ENCODE measurements around the gene KRTAP1-4. TPM values are rescaled to one million over a fixed set of nuclear protein-coding genes. Genes with fewer than 3 reads are reported as not detected.

KRTAP1-4 gene
- total and polyA plus RNA-seq, 2 of the 4 experiments (the other 2 are of a cell fraction): not detected

- no peak overlapping the region for H3K4me2 ChIP-seq (ENCODE audit: low read depth, low read length)
- in situ Hi-C loops (cut with MboI; ENCODE audit: low sequenced_read_pairs): no loop called here
- POLR2A ChIA-PET (ENCODE audit: unreplicated experiment): interaction anchor here (0.6 kb wide), 1 partner anchor 35 kb away, joined by 4 read pairs; no protein-coding TSS in a partner anchor
These were observed 49.9 kb downstream of the KRTAP1-4 start for GRCh38 chr17:40980117-40980516.

More at GRCh38 chr17:40980117-40980516, 49.9 kb downstream of the KRTAP1-4 start:
- H4K8ac ChIP-seq (ENCODE audit: low read depth in 2 of 2, low read length in 2 of 2): no peak overlapping the region
- H3K79me1 ChIP-seq (ENCODE audit: low read depth in 1 of 2, low read length in 2 of 2): no peaks in the 10 kb centered on the region
- H3K56ac ChIP-seq (ENCODE audit: extremely low read depth, insufficient read depth, low read length): no peak overlapping the region
- H2BK120ac ChIP-seq (ENCODE audit: low read depth, low read length): no peak overlapping the region
- BruUV-seq (replicated peaks): no TSS peak
- H2BK15ac ChIP-seq (ENCODE audit: low read depth, low read length): no peak overlapping the region; the same call in 2 of the 3 replicates
- H2BK5ac ChIP-seq (ENCODE audit: low read depth, low read length, poor library complexity, severe bottlenecking): no peak overlapping the region
- no peak for ATAC-seq (ENCODE audit: low read depth)
- CTCF ChIA-PET: no interaction called here
- WGBS, 2 experiments (ENCODE audit: extremely low coverage in 2 of 2, insufficient read length in 1 of 2): 80% methylated on average over 1 of the region's 3 CpGs; no CpG with 5 or more reads in 1 of the 2 experiments
- H4K20me1 ChIP-seq (ENCODE audit: insufficient read depth, low read length): no peaks in the 10 kb centered on the region
- DNase-seq: no peak
- H3K4me1 ChIP-seq (ENCODE audit: control insufficient read depth, insufficient read depth, low read length): peaks cover 5% of the 10 kb centered on the region
- no peak overlapping the region for H2AK9ac ChIP-seq (replicated peaks; ENCODE audit: low read depth, low read length, poor library complexity)
- dilution Hi-C loops (cut with HindIII; ENCODE audit: low sequenced_read_pairs, unreplicated experiment): no loop called here
- TF ChIP-seq RAD21 (IDR thresholded peaks at IDR 0.05; ENCODE audit: low read length) (no peak), BHLHE40 (IDR thresholded peaks at IDR 0.05; ENCODE audit: low read depth, low read length) (no peak), MXI1 (IDR thresholded peaks at IDR 0.05; ENCODE audit: borderline replicate concordance, low read depth, low read length) (no peak), FOS (IDR thresholded peaks at IDR 0.05; ENCODE audit: low read depth, low read length) (no peak), CTCF (conservative IDR thresholded peaks at IDR 0.05; ENCODE audit: low read depth, low read length) (no peak), MAZ (IDR thresholded peaks at IDR 0.05; ENCODE audit: borderline replicate concordance, low read depth, low read length) (no peak), POLR2A (IDR thresholded peaks at IDR 0.05; ENCODE audit: low read depth, low read length) (no peak), USF2 (IDR thresholded peaks at IDR 0.05; ENCODE audit: low read depth, low read length) (no peak), SMC3 (IDR thresholded peaks at IDR 0.05; ENCODE audit: low read depth, low read length) (no peak), RCOR1 (IDR thresholded peaks at IDR 0.05; ENCODE audit: insufficient replicate concordance, low read length) (no peak), NFE2L2 (IDR thresholded peaks at IDR 0.05; ENCODE audit: low read depth, low read length) (no peak), CHD1 (IDR thresholded peaks at IDR 0.05; ENCODE audit: low read depth, low read length) (no peak), MAFK (IDR thresholded peaks at IDR 0.05; ENCODE audit: low read depth, low read length) (no peak), ELK1 (IDR thresholded peaks at IDR 0.05; ENCODE audit: borderline replicate concordance, low read depth, low read length) (no peak)
- 0 out of 2 replicates have a peak overlapping the region, but pooled peaks have one; percentile 1 for H2BK20ac ChIP-seq (ENCODE audit: low read depth, low read length)
- no peaks in the 10 kb centered on the region for H3K9me1 ChIP-seq (ENCODE audit: insufficient read depth, low read length)
- no peak overlapping the region for H3K9ac ChIP-seq (ENCODE audit: low read depth, low read length)
- H4K91ac ChIP-seq (ENCODE audit: insufficient read depth, low read depth, low read length): no peak overlapping the region
- H2AK5ac ChIP-seq (ENCODE audit: low read depth, low read length): peak overlapping the region; percentile 35; the same call in 1 of the 2 replicates
- no peak overlapping the region for H3K18ac ChIP-seq (ENCODE audit: low read depth, low read length)
- no peak overlapping the region for H3K23ac ChIP-seq (ENCODE audit: low read depth, low read length)
- H3K4ac ChIP-seq (ENCODE audit: low read depth, low read length): no peak overlapping the region
- no peak overlapping the region for H3K14ac ChIP-seq (replicated peaks; ENCODE audit: low read depth, low read length)
- no peak overlapping the region for H3K4me3 ChIP-seq (ENCODE audit: insufficient read depth, low read depth, low read length)
- H3K27me3 ChIP-seq (ENCODE audit: control insufficient read depth, insufficient read depth, low read length): no peaks in the 10 kb centered on the region
- peak overlapping the region; percentile 75 for H2AFZ ChIP-seq (replicated peaks; ENCODE audit: low read length, poor library complexity)
- H3K9me3 ChIP-seq (ENCODE audit: control insufficient read depth, insufficient read depth, low read length): no peaks in the 10 kb centered on the region
- H3K36me3 ChIP-seq (ENCODE audit: control insufficient read depth, insufficient read depth, low read length): no peaks in the 10 kb centered on the region
- no peak overlapping the region for H3K27ac ChIP-seq (ENCODE audit: insufficient read depth, low read length)
- no peak overlapping the region for H4K5ac ChIP-seq (ENCODE audit: low read depth, low read length)
- intact Hi-C loops (cut with micrococcal nuclease): no loop called here

All from IMR-90 (cell line).